IPS-NIHi7 (cell line): ENCODE results near the gene CCSER2.
"Not testable (repeated sequence)": the region's sequence is repeated elsewhere in the genome, so short reads cannot be mapped to it uniquely, and the experiment has no call there.

ENCODE experiments used
- DNase-seq: peaks from one replicate; pipeline ENCODE4 v3.0.0; 2012; ENCODE audit warnings: mixed read lengths; ENCODE audit errors: extremely low spot score

The CCSER2 gene

GRCh38 chr10:84390364-84390763 is 62.0 kb downstream of the CCSER2 start:
- DNase-seq, result no peak

DNA sequence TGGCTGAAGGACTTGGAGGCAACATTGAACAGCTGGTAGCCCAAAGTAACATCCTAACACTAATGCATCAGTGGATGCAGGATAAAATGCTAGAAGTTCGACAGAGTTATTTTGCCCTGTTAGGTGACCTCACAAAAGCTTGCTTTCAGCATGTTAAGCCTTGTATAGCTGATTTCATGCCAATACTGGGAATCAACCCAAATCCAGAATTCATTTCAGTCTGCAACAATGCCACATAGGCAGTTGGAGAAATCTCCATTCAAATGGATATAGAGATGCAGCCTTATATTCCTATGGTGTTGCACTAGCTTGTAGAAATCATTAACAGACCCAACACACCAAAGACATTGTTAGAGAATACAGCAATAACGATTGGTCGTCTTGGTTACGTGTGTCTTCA is 62.9 kb downstream of the CCSER2 start:
- DNase-seq, result no peak

- DNase-seq, result no peak
Observed at GRCh38 chr10:84392181-84392580, 63.8 kb downstream of the CCSER2 start.

- no peak for DNase-seq
Observed at GRCh38 chr10:84395581-84395980, 67.2 kb downstream of the CCSER2 start.

- no peak for DNase-seq
Observed at GRCh38 chr10:84397735-84398144, 69.4 kb downstream of the CCSER2 start.

GRCh38 chr10:84398696-84399095 is 70.3 kb downstream of the CCSER2 start:
- DNase-seq, result no peak

DNA sequence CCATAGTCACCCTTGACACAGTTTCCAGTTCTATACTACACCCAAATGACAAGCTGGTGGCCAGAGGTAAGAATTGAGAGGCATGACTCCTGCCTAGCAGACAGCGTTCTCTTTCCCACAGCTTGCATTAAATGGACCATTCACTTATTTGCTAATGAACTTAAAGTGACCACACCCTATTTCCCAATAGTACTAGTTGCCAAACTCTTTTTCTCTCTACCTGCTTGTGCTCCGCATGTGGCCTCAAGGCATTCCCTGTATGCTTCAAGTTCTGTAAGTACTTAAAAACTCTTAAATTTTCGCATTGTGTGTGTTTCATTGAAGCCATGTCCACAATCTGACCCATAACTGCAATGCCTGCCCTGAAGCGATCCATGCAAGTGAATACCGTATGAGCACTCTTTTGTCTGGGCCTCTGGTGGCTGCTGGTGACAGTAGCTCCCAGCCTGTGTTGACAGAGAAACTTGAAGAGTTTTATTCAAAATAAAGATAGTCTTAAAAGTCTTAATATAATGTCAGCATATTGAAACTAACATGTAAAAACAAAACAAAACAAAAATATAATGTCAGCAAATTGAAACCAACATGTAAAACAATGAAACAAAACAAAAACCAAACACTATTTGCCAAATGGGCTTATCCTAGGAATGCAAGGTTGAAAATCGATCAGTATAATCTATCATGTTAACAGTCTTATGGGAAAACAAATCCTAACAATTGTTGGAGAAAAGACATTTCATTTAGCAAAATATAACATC is 73.6 kb downstream of the CCSER2 start:
- no peak for DNase-seq

GRCh38 chr10:84404783-84405182 is 76.4 kb downstream of the CCSER2 start:
- DNase-seq, result no peak

DNA sequence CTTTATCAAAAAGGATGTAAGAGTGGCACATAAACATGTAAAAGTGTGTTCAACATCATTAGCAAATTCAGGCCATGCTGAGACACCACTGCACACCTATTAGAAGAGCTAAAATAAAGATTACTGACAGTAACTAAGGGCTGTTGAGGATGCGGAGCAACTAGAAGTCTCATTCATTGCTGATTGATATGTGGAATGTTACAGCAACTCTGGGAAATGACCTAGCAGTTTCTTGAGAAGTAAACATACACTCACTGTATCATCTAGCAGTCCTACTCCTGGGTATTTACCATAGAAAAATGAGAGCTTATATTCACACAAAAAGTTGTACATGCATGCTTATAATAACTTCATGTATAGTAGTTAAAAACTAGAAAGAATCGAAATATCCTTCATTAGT is 77.3 kb downstream of the CCSER2 start:
- no peak for DNase-seq

DNA sequence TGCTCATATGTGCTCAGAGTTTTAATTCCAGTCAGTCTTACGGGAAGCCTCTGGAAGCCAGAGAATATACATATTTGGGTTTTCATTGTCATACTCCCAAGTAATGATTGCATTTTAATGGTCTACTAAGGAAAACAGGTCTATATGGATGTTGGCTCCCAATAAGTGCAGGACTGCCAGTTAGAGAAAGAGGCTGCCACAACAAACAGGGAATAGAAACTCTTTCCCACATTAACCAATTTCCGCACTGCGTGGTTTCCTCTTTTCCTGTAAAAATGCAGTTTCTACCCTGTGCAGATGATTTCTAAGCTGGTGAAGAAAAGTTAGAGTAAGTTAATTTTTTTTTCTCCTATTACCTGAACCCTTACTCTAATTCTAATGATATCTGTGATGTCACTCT is 78.2 kb downstream of the CCSER2 start:
- no peak for DNase-seq

DNA sequence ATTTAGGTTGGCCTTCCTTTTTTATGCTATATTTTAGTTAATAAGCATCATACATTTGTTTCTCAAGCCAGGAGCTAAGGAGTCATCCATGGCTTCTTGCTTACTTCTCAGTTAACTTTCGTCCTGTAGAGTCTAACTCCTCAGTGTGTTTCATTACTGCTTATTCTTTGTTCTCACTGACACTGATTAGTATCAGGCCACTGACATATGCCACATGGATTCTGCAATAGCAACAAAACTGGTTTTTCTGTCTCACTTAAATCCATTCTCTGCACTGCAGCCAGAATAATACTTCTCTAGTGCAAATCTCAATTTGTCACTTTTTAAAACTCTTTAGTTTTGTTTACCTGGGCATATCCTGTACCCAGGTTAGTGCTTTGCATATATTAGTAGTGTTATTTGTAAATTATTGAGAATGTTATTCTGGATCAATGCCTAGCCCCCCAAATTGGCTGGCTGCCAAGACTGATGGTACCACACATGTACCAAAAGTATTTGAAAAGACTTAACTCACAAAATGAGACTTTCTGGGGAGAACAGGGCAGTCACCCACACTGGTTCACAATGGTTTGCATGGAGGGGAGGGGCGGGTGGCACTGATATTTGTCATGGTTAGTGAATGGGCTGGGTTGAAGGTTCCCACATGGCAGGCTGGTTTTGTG is 79.1 kb downstream of the CCSER2 start:
- no peak for DNase-seq

DNA sequence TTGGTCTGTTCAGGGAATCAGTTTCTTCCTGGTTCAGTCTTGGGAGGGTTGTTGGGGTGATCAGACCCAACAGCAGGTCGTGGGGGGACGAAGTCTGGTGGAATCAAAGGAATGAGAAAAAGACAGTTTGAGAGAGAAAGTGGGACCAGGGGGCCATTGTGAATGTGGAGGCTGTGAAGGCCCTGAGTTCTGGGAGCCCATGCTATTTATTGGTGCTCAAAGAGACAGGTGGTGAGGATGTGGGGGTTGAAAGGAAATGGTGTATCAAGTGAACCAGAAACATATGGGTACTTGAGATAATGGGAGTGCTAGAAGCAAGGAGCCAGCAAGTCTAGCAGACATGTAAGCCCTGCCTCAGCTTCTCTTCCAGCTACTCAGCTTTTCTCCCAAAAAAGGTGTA is 84.1 kb downstream of the CCSER2 start:
- DNase-seq, result no peak

GRCh38 chr10:84414110-84414509 is 85.7 kb downstream of the CCSER2 start:
- not testable (repeated sequence) for DNase-seq

GRCh38 chr10:84415539-84416244 is 87.3 kb downstream of the CCSER2 start:
- DNase-seq, result no peak

- DNase-seq, result no peak
Observed at GRCh38 chr10:84416245-84416555, 87.8 kb downstream of the CCSER2 start.

DNA sequence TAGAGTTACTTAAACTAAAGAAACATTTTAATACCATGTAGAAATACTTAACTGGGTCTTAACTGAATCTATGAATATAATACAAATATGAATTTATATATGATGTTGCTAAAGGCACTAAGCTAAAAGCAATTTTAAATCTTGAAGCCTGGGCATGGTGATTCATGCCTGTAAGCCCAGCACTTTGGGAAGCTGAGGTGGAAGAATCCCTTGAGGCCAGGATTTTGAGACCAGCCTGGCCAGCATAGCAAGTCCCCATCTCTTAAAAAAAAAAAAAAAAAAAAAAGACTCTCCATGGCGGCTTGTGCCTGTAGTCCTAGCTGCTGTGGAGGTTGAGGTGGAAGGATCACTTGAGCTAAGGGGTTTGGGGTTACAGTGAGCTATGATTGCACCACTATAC is 95.3 kb downstream of the CCSER2 start:
- no peak for DNase-seq

GRCh38 chr10:84424731-84425167 is 96.4 kb downstream of the CCSER2 start:
- peak; percentile 31 for DNase-seq

GRCh38 chr10:84427903-84428650 is 99.7 kb downstream of the CCSER2 start:
- DNase-seq, result no peak

- DNase-seq, result no peak
Observed at GRCh38 chr10:84428711-84429110, 100.3 kb downstream of the CCSER2 start.

- peak; percentile 75 for DNase-seq
Observed at GRCh38 chr10:84429926-84430520, 101.6 kb downstream of the CCSER2 start.

DNA sequence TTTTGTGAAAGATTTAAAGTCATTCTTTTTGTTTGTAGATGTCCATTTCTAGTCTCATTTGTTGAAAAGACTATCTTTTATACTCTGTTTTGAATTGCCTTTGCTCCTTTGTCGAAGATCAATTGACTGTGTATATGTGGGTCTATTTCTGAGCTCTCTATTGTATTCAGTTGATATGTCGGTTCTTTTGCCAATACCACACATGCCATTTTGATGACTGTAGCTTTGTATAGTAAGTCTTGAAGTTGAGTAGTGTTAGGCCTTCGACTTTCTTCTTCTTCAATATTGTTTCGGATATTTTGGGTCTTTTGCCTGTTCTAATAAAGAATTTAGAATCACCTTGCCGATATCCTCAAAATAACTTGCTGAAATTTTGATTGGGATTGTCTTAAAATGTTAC is 104.5 kb downstream of the CCSER2 start:
- no peak for DNase-seq

GRCh38 chr10:84440781-84441180 is 112.4 kb downstream of the CCSER2 start:
- no peak for DNase-seq
